ENCODE results near the gene SPTAN1. TPM values are rescaled to one million over a fixed set of nuclear protein-coding genes. Genes with fewer than 3 reads are reported as not detected.

Gene SPTAN1
- total and polyA plus RNA-seq, 4 experiments from 2014 or later = 14.0 to 595 (median 394) TPM

GRCh38 chr9:128677794-128678193 lies 125.4 kb downstream of the SPTAN1 start:
- Mint-ChIP-seq H3K9me3 (no peaks in the 10 kb centered on the region), H3K4me1 (peaks cover 0 to 4% (median 1%) of the 10 kb centered on the region in 4 donors), H3K27me3 (no peaks in the 10 kb centered on the region), H3K4me3 (no peak overlapping the region), H3K27ac (no peak overlapping the region), H3K36me3 (peaks cover 0 to 3% of the 10 kb centered on the region in 2 donors)
- Histone ChIP-seq H3K36me3 (ENCODE audit: insufficient read depth, low read length) (no peaks in the 10 kb centered on the region), H3K4me1 (ENCODE audit: insufficient read depth, low read length) (no peaks in the 10 kb centered on the region), H3K4me3 (ENCODE audit: low read length in 2 of 2) (no peak overlapping the region), H3K27me3 (ENCODE audit: insufficient read depth, low read length) (no peaks in the 10 kb centered on the region), H3K27ac (ENCODE audit: low read depth, low read length) (no peak overlapping the region), H3K9me3 (ENCODE audit: control insufficient read depth in 1 of 2, low read length in 2 of 2) (no peaks in the 10 kb centered on the region)
- no peak for DNase-seq
- ChIA-PET CTCF (ENCODE audit: partially characterized antibody) (interaction anchor here (1.1 kb wide), 2 partner anchors 24 to 30 kb away, joined by 3 to 4 read pairs; partner anchors contain the start of gene PKN3), POLR2A (ENCODE audit: partially characterized antibody) (no interaction called here)
- intact Hi-C loops (cut with micrococcal nuclease) = no loop called here

Other genes with a start within 250 kb of the SPTAN1 start
- gene TRUB2, start 230.1 kb upstream of the SPTAN1 start, total RNA-seq = 10 to 100 TPM; 19.6 to 19.8 TPM
- gene TRUB2, start 230.1 kb upstream of the SPTAN1 start, polyA plus RNA-seq = 10 to 100 TPM; 22.8 to 27.4 TPM
- 10 to 100 TPM; 50.0 to 51.3 TPM for gene COQ4, start 229.7 kb upstream of the SPTAN1 start, total RNA-seq
- gene COQ4, start 229.7 kb upstream of the SPTAN1 start, polyA plus RNA-seq = 10 to 100 TPM; 34.8 to 42.6 TPM
- gene SLC27A4, start 212.1 kb upstream of the SPTAN1 start, total RNA-seq = 10 to 100 TPM; 13.9 to 16.3 TPM
- gene SLC27A4, start 212.1 kb upstream of the SPTAN1 start, polyA plus RNA-seq = 1 to 10 TPM; 5.4 to 8.6 TPM
- 10 to 100 TPM; 44.1 to 45.5 TPM for gene URM1, start 181.2 kb upstream of the SPTAN1 start, total RNA-seq
- gene URM1, start 181.2 kb upstream of the SPTAN1 start, polyA plus RNA-seq = 10 to 100 TPM; 50.5 to 50.8 TPM
- gene CERCAM, start 131.7 kb upstream of the SPTAN1 start, total RNA-seq = under 1 TPM; 0.29 to 0.64 TPM
- gene CERCAM, start 131.7 kb upstream of the SPTAN1 start, polyA plus RNA-seq = under 1 TPM in 1 of 2 donors, not detected in 1; 0.38 TPM
- gene ODF2, start 96.6 kb upstream of the SPTAN1 start, total RNA-seq = 10 to 100 TPM; 32.3 to 33.6 TPM
- 10 to 100 TPM in 1 of 2 donors, 1 to 10 TPM in 1; 10.0 to 24.6 TPM for gene ODF2, start 96.6 kb upstream of the SPTAN1 start, polyA plus RNA-seq
- 10 to 100 TPM; 31.1 to 32.2 TPM for gene GLE1, start 47.9 kb upstream of the SPTAN1 start, total RNA-seq
- 10 to 100 TPM; 22.4 to 31.4 TPM for gene GLE1, start 47.9 kb upstream of the SPTAN1 start, polyA plus RNA-seq
- 1 to 10 TPM; 4.3 to 4.6 TPM for gene DYNC2I2, start 104.3 kb downstream of the SPTAN1 start, total RNA-seq
- gene DYNC2I2, start 104.3 kb downstream of the SPTAN1 start, polyA plus RNA-seq = 1 to 10 TPM; 1.7 to 2.4 TPM
- 100 to 1,000 TPM; 261 to 264 TPM for gene SET, start 136.6 kb downstream of the SPTAN1 start, total RNA-seq
- gene SET, start 136.6 kb downstream of the SPTAN1 start, polyA plus RNA-seq = 100 to 1,000 TPM; 132 to 191 TPM
- gene PKN3, start 149.9 kb downstream of the SPTAN1 start, total RNA-seq = 1 to 10 TPM; 1.7 to 2.6 TPM
- 1 to 10 TPM in 1 of 2 donors, under 1 TPM in 1; 0.48 to 1.3 TPM for gene PKN3, start 149.9 kb downstream of the SPTAN1 start, polyA plus RNA-seq
- gene ZDHHC12, start 171.5 kb downstream of the SPTAN1 start, total RNA-seq = 10 to 100 TPM; 24.6 to 25.7 TPM
- gene ZDHHC12, start 171.5 kb downstream of the SPTAN1 start, polyA plus RNA-seq = 10 to 100 TPM; 57.6 to 75.7 TPM
- gene ZER1, start 219.3 kb downstream of the SPTAN1 start, total RNA-seq = 10 to 100 TPM; 37.9 to 44.2 TPM
- 10 to 100 TPM; 35.6 to 41.1 TPM for gene ZER1, start 219.3 kb downstream of the SPTAN1 start, polyA plus RNA-seq
- gene TBC1D13, start 234.7 kb downstream of the SPTAN1 start, total RNA-seq = 10 to 100 TPM; 28.0 to 31.4 TPM
- gene TBC1D13, start 234.7 kb downstream of the SPTAN1 start, polyA plus RNA-seq = 10 to 100 TPM; 26.0 to 29.2 TPM

All from CD4-positive, alpha-beta memory T cell (primary cell).